ENCODE measurements around the gene DTX4.
A peak's percentile ranks its signal among the peaks of the same experiment; 100 is the strongest.

DTX4 gene

GRCh38 chr11:59192446-59193020, 20.6 kb downstream of the DTX4 start:
- DNase-seq: no peak

GRCh38 chr11:59193587-59194130, 21.7 kb downstream of the DTX4 start:
- no peak for DNase-seq

GRCh38 chr11:59195586-59195985, 23.7 kb downstream of the DTX4 start:
- DNase-seq: peak; percentile 20

GRCh38 chr11:59196777-59197176, 24.8 kb downstream of the DTX4 start:
- DNase-seq: no peak

DNA sequence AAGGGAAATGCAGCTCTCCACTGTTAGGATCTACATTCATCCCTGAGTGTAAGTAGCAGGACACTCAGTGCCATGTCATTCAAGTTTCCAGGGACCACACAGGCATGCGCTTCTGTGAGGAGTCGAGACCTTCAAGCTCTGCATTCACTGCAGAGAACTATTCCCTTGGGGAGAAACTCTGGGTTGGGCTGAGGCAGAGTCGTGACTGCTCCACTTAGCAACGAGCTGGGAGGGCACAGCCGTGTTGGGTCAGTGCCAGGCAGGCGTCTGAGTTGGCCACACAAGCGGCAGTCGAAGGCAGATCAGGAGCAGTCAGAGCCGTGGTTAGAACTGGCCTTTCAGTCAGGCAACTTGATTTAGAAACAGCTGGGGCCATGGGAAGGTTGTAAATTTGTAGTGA, 26.1 kb downstream of the DTX4 start:
- no peak for DNase-seq

GRCh38 chr11:59198726-59199125, 26.8 kb downstream of the DTX4 start:
- DNase-seq: no peak

GRCh38 chr11:59199546-59200422, 27.9 kb downstream of the DTX4 start:
- DNase-seq: no peak

- no peak for DNase-seq
Observed at GRCh38 chr11:59200423-59200746, 28.5 kb downstream of the DTX4 start.

DNA sequence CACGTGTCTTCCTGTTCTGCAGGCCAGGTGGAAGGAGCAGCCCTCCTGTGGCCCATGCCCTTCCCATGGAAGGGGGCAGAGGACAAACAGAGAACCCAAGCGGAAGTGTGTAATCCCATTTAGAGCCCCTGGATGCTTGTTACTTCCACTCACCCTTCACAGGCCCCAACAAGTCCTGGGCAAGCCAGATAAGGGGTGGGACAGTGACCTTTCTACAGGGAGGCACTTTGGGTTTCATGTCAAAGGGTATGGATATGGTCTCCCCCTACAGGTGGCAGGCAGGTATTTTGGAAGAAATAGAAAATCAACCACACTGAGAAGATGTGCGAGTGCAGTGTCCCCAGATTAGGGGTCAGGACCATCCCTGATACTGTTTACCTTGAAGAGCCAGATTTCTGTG, 29.4 kb downstream of the DTX4 start:
- DNase-seq: no peak

GRCh38 chr11:59204746-59205145, 32.8 kb downstream of the DTX4 start:
- no peak for DNase-seq

GRCh38 chr11:59205648-59206047, 33.7 kb downstream of the DTX4 start:
- no peak for DNase-seq

DNA sequence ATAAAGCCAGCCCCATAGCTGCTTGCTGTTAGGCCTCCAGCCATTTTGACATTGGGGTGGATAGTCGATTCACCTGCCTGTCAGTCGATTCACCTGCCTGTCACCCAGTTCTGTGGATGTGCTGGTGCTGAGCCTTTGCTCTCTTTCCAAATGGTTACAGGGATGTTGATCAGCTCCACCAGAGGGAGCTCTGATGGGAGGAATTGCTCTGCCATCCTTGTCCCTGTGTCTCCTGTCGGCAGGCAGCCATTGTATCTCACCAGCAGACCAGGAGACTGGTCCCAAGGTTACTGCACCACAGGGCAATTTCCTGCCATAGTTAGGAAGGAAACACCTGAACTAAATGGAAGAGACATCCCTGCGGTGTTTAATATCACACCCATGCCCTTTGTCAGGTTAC, 34.7 kb downstream of the DTX4 start:
- DNase-seq: no peak

GRCh38 chr11:59207988-59208451, 36.1 kb downstream of the DTX4 start:
- DNase-seq: no peak

- no peak for DNase-seq
Observed at GRCh38 chr11:59208956-59209355, 37.0 kb downstream of the DTX4 start.

GRCh38 chr11:59212222-59212621, 40.3 kb downstream of the DTX4 start:
- DNase-seq: no peak

GRCh38 chr11:59212744-59213631, 41.1 kb downstream of the DTX4 start, which contains the start of gene MPEG1:
Gene MPEG1 (minus strand): TSS chr11:59212927. CDS start chr11:59212865, 62 bp downstream.
- no peak for DNase-seq

DNA sequence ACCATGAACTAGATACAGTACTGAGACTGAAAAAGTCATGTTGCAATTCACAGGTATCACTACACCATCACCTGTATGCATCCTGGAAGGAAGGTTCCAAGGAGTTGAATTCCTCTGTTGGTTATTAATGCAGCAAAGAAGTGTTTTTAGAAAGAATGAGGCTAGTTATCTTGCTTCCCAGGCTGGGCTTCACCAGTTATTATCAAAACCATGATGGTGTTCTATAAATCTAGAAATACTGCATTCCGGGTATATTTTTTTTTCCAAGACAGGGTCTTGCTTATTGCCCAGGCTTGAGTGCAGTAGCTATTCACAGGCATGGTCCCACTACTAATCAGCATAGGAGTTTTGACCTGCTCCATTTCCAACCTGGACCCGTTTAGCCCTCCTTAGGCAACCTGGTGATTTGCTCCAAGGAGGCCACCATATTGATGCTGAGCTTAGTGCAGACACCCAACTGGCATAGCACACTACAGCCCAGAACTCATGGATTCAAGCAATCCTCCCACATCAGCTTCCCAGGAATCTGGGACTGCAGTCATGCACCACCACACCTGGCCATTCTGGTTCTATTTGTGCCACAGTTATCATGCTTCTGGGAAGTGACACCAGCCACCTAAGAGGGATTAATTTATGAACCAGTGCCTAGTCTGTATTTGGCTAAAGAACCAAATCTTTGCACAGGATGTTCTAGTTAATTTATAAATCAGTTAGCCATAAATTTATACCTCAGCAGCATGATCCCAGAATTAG, 42.4 kb downstream of the DTX4 start:
- DNase-seq: no peak

DNA sequence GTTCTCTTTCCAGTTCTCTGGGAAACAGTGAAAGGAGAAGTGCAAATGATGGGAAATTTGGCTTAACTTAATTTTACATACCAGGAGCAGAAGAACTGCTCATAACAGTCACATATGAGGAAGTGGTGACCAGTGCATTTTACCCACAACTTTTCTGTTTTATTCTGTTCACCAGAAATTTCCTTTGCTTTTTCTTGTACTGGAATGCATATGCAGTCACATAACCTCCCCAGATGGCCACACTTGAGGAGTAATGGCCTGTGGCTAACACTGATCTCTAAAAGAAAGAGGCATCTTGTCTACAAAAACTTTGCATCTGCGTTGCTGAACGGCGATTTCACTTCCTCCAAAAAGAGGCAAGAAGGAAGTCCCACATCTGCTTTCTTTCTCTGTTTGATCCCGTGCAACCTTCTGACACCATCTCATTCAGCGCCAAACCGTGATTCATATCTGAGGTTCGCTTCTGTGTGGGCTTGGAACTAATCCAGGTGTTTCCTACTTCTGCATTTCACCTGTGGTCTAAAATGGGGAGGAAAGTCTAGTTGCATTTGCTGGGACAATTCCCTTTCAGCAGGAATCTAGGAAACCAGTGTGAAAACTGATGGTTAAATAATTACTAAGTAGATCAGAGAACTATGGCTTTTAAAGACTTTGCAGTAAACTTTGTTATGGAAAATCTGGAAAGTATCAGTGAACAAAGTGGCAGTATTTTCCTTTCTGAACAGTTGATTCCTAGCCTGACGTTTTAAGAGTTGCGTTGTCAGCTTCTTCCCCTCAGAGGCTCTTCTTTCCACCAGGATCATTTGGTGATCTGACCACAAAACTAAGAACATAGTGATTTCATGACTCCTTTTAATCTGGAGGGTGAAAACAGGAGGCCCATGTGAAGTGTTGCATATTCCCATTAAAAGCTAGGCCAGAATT, 45.0 kb downstream of the DTX4 start:
- no peak for DNase-seq

DNA sequence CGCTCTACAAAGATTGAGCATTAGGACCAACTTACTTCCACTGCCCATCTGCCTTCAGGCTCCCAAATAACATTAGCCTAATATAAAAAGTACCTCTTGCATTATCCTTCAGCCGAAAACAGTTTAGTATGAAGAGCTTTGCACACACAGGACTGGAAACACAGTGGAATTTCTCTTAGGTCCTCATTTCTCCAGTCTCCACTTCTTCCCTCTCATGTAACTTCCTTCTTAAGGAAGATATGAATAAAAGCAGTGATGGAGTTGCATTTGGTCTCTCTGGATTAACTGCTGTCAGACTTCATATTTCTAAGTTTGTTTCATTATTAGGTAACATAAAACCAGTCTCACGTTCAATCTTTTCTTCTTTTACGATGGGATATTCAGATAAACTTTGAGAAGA, 46.4 kb downstream of the DTX4 start:
- DNase-seq: no peak

- no peak for DNase-seq
Observed at GRCh38 chr11:59218893-59219292, 47.0 kb downstream of the DTX4 start.

- no peak for DNase-seq
Observed at GRCh38 chr11:59219836-59220235, 47.9 kb downstream of the DTX4 start.

Measured in NCI-H774 (cell line).